NT2/D1 (cell line): ENCODE data around the gene PTDSS2.

ENCODE experiments used
- SUZ12 ChIP-seq: IDR thresholded peaks from 2 replicates; pipeline ENCODE4 v1.6.1; 2011; ENCODE audit not compliant: insufficient read length, insufficient read depth; ENCODE audit errors: extremely low read depth
- YY1 ChIP-seq: IDR thresholded peaks from 2 replicates; pipeline ENCODE4 v1.6.1; 2011; ENCODE audit not compliant: insufficient read length, insufficient read depth
- ZNF274 ChIP-seq: IDR thresholded peaks from 2 replicates; pipeline ENCODE4 v1.6.1; 2011; ENCODE audit warnings: mild to moderate bottlenecking, low read depth, low read length

DNA sequence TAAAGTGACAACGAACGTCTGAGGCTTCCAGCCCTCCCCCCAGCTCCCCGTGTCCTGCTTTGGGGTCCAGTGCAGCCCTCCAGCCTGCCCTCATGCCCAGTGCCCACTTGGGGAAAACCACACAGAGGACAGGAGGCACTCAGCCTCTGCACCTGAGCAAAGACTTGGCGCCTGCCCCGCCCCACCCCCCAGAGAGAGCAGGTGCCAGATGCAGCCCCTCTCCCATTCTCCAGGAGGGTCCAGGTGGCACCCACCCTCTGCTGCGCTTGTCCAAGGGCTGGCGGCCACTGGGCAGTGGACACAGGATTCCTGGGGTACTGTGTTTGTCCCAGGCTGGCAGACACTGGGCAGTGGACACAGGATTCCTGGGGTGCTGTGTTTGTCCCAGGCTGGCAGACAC is 41.3 kb downstream of the PTDSS2 start:
- TF ChIP-seq ZNF274 (no peak), YY1 (no peak), SUZ12 (no peak)
